A549 (cell line): ENCODE data around the gene ZNF862. TPM values are rescaled to one million over a fixed set of nuclear protein-coding genes. Genes with fewer than 3 reads are reported as not detected.

Experiments
- ATAC-seq, 2 experiments: fragments of 200-7000 bp in 1 of 2; fragments of >200 bp in 1 of 2; cut with Nextera tagmentation in 1 of 2; cut with Tn5 transposase in 1 of 2; 3 replicates each; pipeline versions ENCODE4 v1.8.0 to v1.9.1; 2018 to 2020; ENCODE audit warnings: mild to moderate bottlenecking in 1 of 2, moderate library complexity in 1 of 2
- CTCF ChIA-PET: fragments of 300-600 bp; sonication (Branson Sonifier 250); formaldehyde crosslinking; extraction: SDS; loops from one replicate; lab custom pipeline; 2021; ENCODE audit warnings: antibody characterized with exemption, inconsistent platforms; lab: Yijun Ruan, JAX
- POLR2A ChIA-PET: fragments of 350-600 bp; formaldehyde crosslinking; extraction: SDS; loops from one replicate; lab custom pipeline; 2021; ENCODE audit warnings: antibody characterized with exemption, inconsistent platforms; lab: Yijun Ruan, JAX
- DNase-seq, 2 experiments: peaks; one replicate each; pipeline versions ENCODE4 v3.0.0 to v3.0.0-alpha.2; 2011 to 2016; ENCODE audit warnings: low read depth in 1 of 2, low spot score in 1 of 2
- FAIRE-seq: peaks from 2 replicates; lab custom pipeline; 2011; peaks lifted over from hg19 to GRCh38; lab: Jason Lieb, UNC
- H3K27ac ChIP-seq, 2 experiments: fragments of >200 bp; sonication (Bioruptor Twin); formaldehyde crosslinking; 3 replicates each; pipeline ENCODE4 v1.5.1; 2016 to 2017
- H3K4me1 ChIP-seq: fragments of >200 bp; sonication (Bioruptor Twin); formaldehyde crosslinking; 3 replicates; pipeline ENCODE4 v1.6.1; 2016
- H3K4me2 ChIP-seq: fragments of >200 bp; sonication (Bioruptor Twin); formaldehyde crosslinking; 3 replicates; pipeline ENCODE4 v1.6.1; 2016
- H3K4me3 ChIP-seq: fragments of >200 bp; sonication (Bioruptor Twin); formaldehyde crosslinking; 3 replicates; pipeline ENCODE4 v1.5.1; 2016
- H3K9me3 ChIP-seq: fragments of >200 bp; sonication (Bioruptor Twin); formaldehyde crosslinking; 3 replicates; pipeline ENCODE4 v1.6.1; 2016
- CEBPB ChIP-seq, 2 experiments: fragments of >200 bp in 1 of 2; sonication (Bioruptor Twin) in 1 of 2; formaldehyde crosslinking in 1 of 2; IDR thresholded peaks; 2 replicates each; pipeline ENCODE4 v1.6.1; 2012 to 2016
- FOSB ChIP-seq: fragments of 250-450 bp; sonication (Bioruptor Pico); IDR thresholded peaks from 2 replicates; pipeline ENCODE4 v1.5.0; 2020; ENCODE audit warnings: mild to moderate bottlenecking, moderate library complexity
- GATA3 ChIP-seq: IDR thresholded peaks from 2 replicates; pipeline ENCODE4 v1.6.1; 2012; ENCODE audit warnings: borderline replicate concordance
- HEYL ChIP-seq: fragments of 250-450 bp; sonication (Bioruptor Pico); IDR thresholded peaks from 2 replicates; pipeline ENCODE4 v1.8.0; 2021; ENCODE audit warnings: mild to moderate bottlenecking, moderate library complexity
- HOXA7 ChIP-seq: fragments of 250-450 bp; sonication (Bioruptor Pico); IDR thresholded peaks from 2 replicates; pipeline ENCODE4 v1.5.0; 2020; ENCODE audit warnings: mild to moderate bottlenecking, moderate library complexity
- KDM5A ChIP-seq: fragments of 200-600 bp; sonication (generic); IDR thresholded peaks from 2 replicates; pipeline ENCODE4 v1.6.1; 2016; ENCODE audit warnings: antibody characterized with exemption, mild to moderate bottlenecking
- MAZ ChIP-seq: fragments of 150-350 bp; IDR thresholded peaks from 2 replicates; pipeline ENCODE4 v1.6.1; 2014; ENCODE audit warnings: antibody characterized with exemption, low read depth, low read length, borderline replicate concordance
- MYC ChIP-seq: IDR thresholded peaks from 2 replicates; pipeline ENCODE4 v1.6.1; 2012; ENCODE audit warnings: mild to moderate bottlenecking, inconsistent platforms, low read length, improper control_type of control experiment, borderline replicate concordance
- RFX5 ChIP-seq: fragments of 450-650 bp; IDR thresholded peaks from 2 replicates; pipeline ENCODE4 v1.7.1; 2014; ENCODE audit warnings: antibody characterized with exemption, mild to moderate bottlenecking, moderate library complexity
- RNF2 ChIP-seq: fragments of 200-600 bp; sonication (generic); IDR thresholded peaks from 2 replicates; pipeline ENCODE4 v1.6.1; 2016; ENCODE audit warnings: low read depth, mild to moderate bottlenecking, antibody characterized with exemption, moderate library complexity, borderline replicate concordance
- SMC3 ChIP-seq: fragments of >200 bp; sonication (Bioruptor Twin); formaldehyde crosslinking; IDR thresholded peaks from 3 replicates; pipeline ENCODE4 v1.6.1; 2018; ENCODE audit warnings: inconsistent platforms
- ZFP36 ChIP-seq: fragments of 450-650 bp; IDR thresholded peaks from 2 replicates; pipeline ENCODE4 v1.6.1; 2014; ENCODE audit warnings: borderline replicate concordance; ENCODE audit not compliant: partially characterized antibody
- WGBS: methylation state at CpG from one replicate; pipeline ENCODE4 v1.1.6; 2017; ENCODE audit errors: missing lambda C conversion rate; 5-methylcytosine and 5-hydroxymethylcytosine counted together
- polyA plus RNA-seq, 4 experiments: library from polyadenylated mRNA; depleted of rRNA in 3 of 4; stranded (reverse); fragments of >200 nt; fragmentation: RNase III in 1 of 4; extraction: RNeasy Plus Mini Kit Qiagen cat#74134 plus additional on column Dnase treatment in 1 of 4; gene quantifications; 2 replicates in 3 of 4; 3 replicates in 1 of 4; pipeline ENCODE4 v1.2.3, GENCODE V29; 2011 to 2017
- TF ChIP-seq, protein P1 (sequence below): fragments of 200-600 bp; sonication (generic); IDR thresholded peaks from 2 replicates; pipeline ENCODE4 v1.6.1; 2016; ENCODE audit warnings: antibody characterized with exemption, mild to moderate bottlenecking, moderate library complexity
- TF ChIP-seq, protein P2 (sequence below): fragments of 150-350 bp; IDR thresholded peaks from 2 replicates; pipeline ENCODE4 v1.6.1; 2014; ENCODE audit warnings: low read depth, mild to moderate bottlenecking, low read length
- TF ChIP-seq, protein P3 (sequence below): fragments of 250-450 bp; sonication (Bioruptor Pico); IDR thresholded peaks from 2 replicates; pipeline ENCODE4 v1.5.0; 2020; ENCODE audit warnings: low read depth, mild to moderate bottlenecking, moderate library complexity
- TF ChIP-seq, protein P4 (sequence below): IDR thresholded peaks from 2 replicates; pipeline ENCODE4 v1.6.1; 2012
- TF ChIP-seq, protein P5 (sequence below): IDR thresholded peaks from 2 replicates; pipeline ENCODE4 v1.6.1; 2012
- TF ChIP-seq, protein P6 (sequence below): fragments of >200 bp; sonication (Bioruptor Twin); formaldehyde crosslinking; IDR thresholded peaks from 2 replicates; pipeline ENCODE4 v1.6.1; 2016

The ZNF862 gene
- polyA plus RNA-seq, 2 of the 4 experiments (the other 2 are of a cell fraction), result 3.9 to 8.0 TPM

DNA sequence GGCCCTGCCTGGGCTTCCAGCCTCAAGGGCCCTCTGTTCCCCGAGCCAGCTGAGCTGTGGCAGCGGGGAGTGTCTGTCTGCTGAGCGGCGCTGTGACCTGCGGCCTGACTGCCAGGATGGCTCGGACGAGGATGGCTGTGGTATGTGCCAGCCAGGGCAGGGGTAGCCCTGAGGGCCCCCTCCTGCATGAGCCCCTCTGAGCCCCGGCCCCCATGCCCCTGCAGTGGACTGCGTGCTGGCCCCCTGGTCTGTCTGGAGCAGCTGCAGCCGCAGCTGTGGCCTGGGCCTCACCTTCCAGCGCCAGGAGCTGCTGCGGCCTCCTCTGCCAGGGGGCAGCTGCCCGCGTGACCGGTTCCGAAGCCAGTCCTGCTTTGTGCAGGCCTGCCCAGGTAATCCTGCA, 36.4 kb upstream of the ZNF862 start:
- TF ChIP-seq, protein P1, sequence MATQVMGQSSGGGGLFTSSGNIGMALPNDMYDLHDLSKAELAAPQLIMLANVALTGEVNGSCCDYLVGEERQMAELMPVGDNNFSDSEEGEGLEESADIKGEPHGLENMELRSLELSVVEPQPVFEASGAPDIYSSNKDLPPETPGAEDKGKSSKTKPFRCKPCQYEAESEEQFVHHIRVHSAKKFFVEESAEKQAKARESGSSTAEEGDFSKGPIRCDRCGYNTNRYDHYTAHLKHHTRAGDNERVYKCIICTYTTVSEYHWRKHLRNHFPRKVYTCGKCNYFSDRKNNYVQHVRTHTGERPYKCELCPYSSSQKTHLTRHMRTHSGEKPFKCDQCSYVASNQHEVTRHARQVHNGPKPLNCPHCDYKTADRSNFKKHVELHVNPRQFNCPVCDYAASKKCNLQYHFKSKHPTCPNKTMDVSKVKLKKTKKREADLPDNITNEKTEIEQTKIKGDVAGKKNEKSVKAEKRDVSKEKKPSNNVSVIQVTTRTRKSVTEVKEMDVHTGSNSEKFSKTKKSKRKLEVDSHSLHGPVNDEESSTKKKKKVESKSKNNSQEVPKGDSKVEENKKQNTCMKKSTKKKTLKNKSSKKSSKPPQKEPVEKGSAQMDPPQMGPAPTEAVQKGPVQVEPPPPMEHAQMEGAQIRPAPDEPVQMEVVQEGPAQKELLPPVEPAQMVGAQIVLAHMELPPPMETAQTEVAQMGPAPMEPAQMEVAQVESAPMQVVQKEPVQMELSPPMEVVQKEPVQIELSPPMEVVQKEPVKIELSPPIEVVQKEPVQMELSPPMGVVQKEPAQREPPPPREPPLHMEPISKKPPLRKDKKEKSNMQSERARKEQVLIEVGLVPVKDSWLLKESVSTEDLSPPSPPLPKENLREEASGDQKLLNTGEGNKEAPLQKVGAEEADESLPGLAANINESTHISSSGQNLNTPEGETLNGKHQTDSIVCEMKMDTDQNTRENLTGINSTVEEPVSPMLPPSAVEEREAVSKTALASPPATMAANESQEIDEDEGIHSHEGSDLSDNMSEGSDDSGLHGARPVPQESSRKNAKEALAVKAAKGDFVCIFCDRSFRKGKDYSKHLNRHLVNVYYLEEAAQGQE, result no peak
- TF ChIP-seq RNF2, result no peak
- TF ChIP-seq HEYL (CRISPR knock-in tag), result no peak
- TF ChIP-seq, protein P2, sequence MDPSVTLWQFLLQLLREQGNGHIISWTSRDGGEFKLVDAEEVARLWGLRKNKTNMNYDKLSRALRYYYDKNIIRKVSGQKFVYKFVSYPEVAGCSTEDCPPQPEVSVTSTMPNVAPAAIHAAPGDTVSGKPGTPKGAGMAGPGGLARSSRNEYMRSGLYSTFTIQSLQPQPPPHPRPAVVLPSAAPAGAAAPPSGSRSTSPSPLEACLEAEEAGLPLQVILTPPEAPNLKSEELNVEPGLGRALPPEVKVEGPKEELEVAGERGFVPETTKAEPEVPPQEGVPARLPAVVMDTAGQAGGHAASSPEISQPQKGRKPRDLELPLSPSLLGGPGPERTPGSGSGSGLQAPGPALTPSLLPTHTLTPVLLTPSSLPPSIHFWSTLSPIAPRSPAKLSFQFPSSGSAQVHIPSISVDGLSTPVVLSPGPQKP, result no peak
- TF ChIP-seq, protein P3, sequence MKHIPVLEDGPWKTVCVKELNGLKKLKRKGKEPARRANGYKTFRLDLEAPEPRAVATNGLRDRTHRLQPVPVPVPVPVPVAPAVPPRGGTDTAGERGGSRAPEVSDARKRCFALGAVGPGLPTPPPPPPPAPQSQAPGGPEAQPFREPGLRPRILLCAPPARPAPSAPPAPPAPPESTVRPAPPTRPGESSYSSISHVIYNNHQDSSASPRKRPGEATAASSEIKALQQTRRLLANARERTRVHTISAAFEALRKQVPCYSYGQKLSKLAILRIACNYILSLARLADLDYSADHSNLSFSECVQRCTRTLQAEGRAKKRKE (CRISPR knock-in tag), result no peak
- TF ChIP-seq RFX5, result no peak
- no peak for TF ChIP-seq KDM5A
- TF ChIP-seq SMC3, result no peak
- TF ChIP-seq CEBPB (IDR thresholded peaks at IDR 0.05), result no peak
- TF ChIP-seq ZFP36, result no peak
- no peak for TF ChIP-seq FOSB (CRISPR knock-in tag)
- TF ChIP-seq MYC, result no peak
- TF ChIP-seq, protein P4, sequence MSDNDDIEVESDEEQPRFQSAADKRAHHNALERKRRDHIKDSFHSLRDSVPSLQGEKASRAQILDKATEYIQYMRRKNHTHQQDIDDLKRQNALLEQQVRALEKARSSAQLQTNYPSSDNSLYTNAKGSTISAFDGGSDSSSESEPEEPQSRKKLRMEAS, result no peak
- TF ChIP-seq, protein P5, sequence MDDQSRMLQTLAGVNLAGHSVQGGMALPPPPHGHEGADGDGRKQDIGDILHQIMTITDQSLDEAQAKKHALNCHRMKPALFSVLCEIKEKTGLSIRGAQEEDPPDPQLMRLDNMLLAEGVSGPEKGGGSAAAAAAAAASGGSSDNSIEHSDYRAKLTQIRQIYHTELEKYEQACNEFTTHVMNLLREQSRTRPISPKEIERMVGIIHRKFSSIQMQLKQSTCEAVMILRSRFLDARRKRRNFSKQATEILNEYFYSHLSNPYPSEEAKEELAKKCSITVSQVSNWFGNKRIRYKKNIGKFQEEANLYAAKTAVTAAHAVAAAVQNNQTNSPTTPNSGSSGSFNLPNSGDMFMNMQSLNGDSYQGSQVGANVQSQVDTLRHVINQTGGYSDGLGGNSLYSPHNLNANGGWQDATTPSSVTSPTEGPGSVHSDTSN, result no peak
- TF ChIP-seq, protein P6, sequence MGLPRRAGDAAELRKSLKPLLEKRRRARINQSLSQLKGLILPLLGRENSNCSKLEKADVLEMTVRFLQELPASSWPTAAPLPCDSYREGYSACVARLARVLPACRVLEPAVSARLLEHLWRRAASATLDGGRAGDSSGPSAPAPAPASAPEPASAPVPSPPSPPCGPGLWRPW, result no peak
- TF ChIP-seq GATA3, result no peak
- no peak for TF ChIP-seq HOXA7 (CRISPR knock-in tag)
- DNase-seq (no peak), ATAC-seq (no peak), FAIRE-seq (no peak)
- no peak overlapping the region for H3K27ac ChIP-seq
- H3K4me2 ChIP-seq, result no peak overlapping the region
- POLR2A ChIA-PET, result no interaction called here
- 59% methylated on average over 5 of the region's 16 CpGs for WGBS
- CTCF ChIA-PET, result interaction anchor here (0.7 to 2.3 kb wide), 3 partner anchors 13 to 60 kb away, joined by 3 to 10 read pairs (median 4); no protein-coding TSS in a partner anchor
- H3K9me3 ChIP-seq, result no peaks in the 10 kb centered on the region
- no peak overlapping the region for H3K4me3 ChIP-seq
- H3K4me1 ChIP-seq, result no peaks in the 10 kb centered on the region

DNA sequence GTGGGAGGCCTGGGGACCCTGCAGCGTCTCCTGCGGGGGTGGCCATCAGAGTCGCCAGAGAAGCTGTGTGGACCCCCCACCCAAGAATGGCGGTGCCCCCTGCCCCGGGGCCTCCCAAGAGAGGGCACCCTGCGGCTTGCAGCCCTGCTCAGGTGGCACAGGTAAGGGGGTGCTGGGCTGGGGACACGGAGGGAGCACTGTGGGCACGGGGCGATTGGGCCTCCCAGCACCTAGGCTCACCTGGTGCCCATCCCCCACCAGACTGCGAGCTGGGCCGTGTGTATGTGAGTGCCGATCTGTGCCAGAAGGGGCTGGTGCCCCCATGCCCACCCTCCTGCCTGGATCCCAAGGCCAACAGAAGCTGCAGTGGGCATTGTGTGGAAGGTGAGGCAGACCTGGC, 35.2 kb upstream of the ZNF862 start:
- ChIA-PET POLR2A (no interaction called here), CTCF (interaction anchor here (0.8 to 0.9 kb wide), 2 partner anchors 12 to 61 kb away, joined by 3 to 4 read pairs; no protein-coding TSS in a partner anchor)
- 60% methylated on average over 2 of the region's 12 CpGs for WGBS
- no peak for DNase-seq
- no peak for FAIRE-seq
- ATAC-seq, result no peak
- Histone ChIP-seq H3K4me2 (no peak overlapping the region), H3K9me3 (no peaks in the 10 kb centered on the region), H3K4me3 (no peak overlapping the region), H3K27ac (no peak overlapping the region), H3K4me1 (no peaks in the 10 kb centered on the region)
- no peak for TF ChIP-seq MAZ
